ENCODE results near the gene CHMP6.

- TF ChIP-seq CTCF (IDR thresholded peaks at IDR 0.05): no peak
- no peak for TF ChIP-seq POLR2A (IDR thresholded peaks at IDR 0.05)
These were observed 29.0 kb upstream of the CHMP6 start for GRCh38 chr17:80962356-80963329.
